OCI-LY7 (cell line): ENCODE measurements around the gene KCNB1. TPM values are rescaled to one million over a fixed set of nuclear protein-coding genes. Genes with fewer than 3 reads are reported as not detected.

ENCODE experiments used
- BruUV-seq: library from RNA; stranded (reverse); fragments of 400-500 nt; replicated peaks from 2 replicates; lab custom pipeline; 2021; lab: Mats Ljungman, UMichigan
- CTCF ChIA-PET: fragments of 300-600 bp; sonication (Branson Sonifier 250); formaldehyde crosslinking; loops from one replicate; lab custom pipeline; 2022; ENCODE audit warnings: antibody characterized with exemption; ENCODE audit not compliant: unreplicated experiment; lab: Charles Lee
- POLR2A ChIA-PET: fragments of 300-600 bp; sonication (Branson Sonifier 250); formaldehyde crosslinking; loops from one replicate; lab custom pipeline; 2022; ENCODE audit warnings: antibody characterized with exemption; lab: Charles Lee
- DNase-seq: peaks from one replicate; pipeline ENCODE4 v3.0.0-alpha.2; 2015; ENCODE audit warnings: low spot score
- H2AFZ ChIP-seq: fragments of 200-600 bp; sonication (generic), shearing (Covaris generic); 2 replicates; pipeline ENCODE4 v1.6.1; 2014; ENCODE audit warnings: mild to moderate bottlenecking, antibody characterized with exemption, low read length, moderate library complexity
- H3K27ac ChIP-seq: fragments of 200-600 bp; sonication (generic); 2 replicates; pipeline ENCODE4 v1.5.1; 2014; ENCODE audit warnings: mixed run types, low read depth, mild to moderate bottlenecking, moderate library complexity, low read length, inconsistent platforms; ENCODE audit not compliant: poor library complexity, severe bottlenecking
- H3K36me3 ChIP-seq: fragments of 200-600 bp; sonication (generic); 2 replicates; pipeline ENCODE4 v1.6.1; 2014; ENCODE audit warnings: mild to moderate bottlenecking, antibody characterized with exemption, low read length, moderate library complexity, mixed read lengths; ENCODE audit not compliant: insufficient read depth
- H3K4me1 ChIP-seq: fragments of 200-600 bp; sonication (generic); 2 replicates; pipeline ENCODE4 v1.5.1; 2014; ENCODE audit warnings: mild to moderate bottlenecking, low read length; ENCODE audit not compliant: insufficient read depth, poor library complexity, severe bottlenecking
- H3K4me2 ChIP-seq: fragments of 200-600 bp; sonication (generic); 2 replicates; pipeline ENCODE4 v1.6.1; 2014; ENCODE audit warnings: mild to moderate bottlenecking, low read length
- H3K4me3 ChIP-seq: fragments of 200-600 bp; sonication (generic); 2 replicates; pipeline ENCODE4 v1.5.1; 2014; ENCODE audit warnings: mild to moderate bottlenecking, low read depth, low read length; ENCODE audit not compliant: poor library complexity, severe bottlenecking
- H3K79me2 ChIP-seq: fragments of 200-600 bp; sonication (generic); 2 replicates; pipeline ENCODE4 v1.6.1; 2016; ENCODE audit warnings: low read depth, mild to moderate bottlenecking, low read length, moderate library complexity, mixed read lengths; ENCODE audit not compliant: insufficient read depth
- H3K9me2 ChIP-seq: fragments of 200-600 bp; sonication (generic); 2 replicates; pipeline ENCODE4 v1.6.1; 2016; ENCODE audit warnings: mild to moderate bottlenecking, low read length, mixed read lengths; ENCODE audit not compliant: insufficient read depth
- H3K9me3 ChIP-seq: fragments of 200-600 bp; sonication (generic); 2 replicates; pipeline ENCODE4 v1.6.1; 2014; ENCODE audit warnings: mild to moderate bottlenecking, mixed run types, low read length, mixed read lengths
- H4K20me1 ChIP-seq: fragments of 200-600 bp; sonication (generic); 2 replicates; pipeline ENCODE4 v1.6.1; 2014; ENCODE audit warnings: mild to moderate bottlenecking, antibody characterized with exemption, low read length, moderate library complexity, mixed read lengths; ENCODE audit not compliant: insufficient read depth
- EZH2phosphoT487 ChIP-seq: fragments of 200-600 bp; sonication (generic); IDR thresholded peaks from 2 replicates; pipeline ENCODE4 v1.6.1; 2018; ENCODE audit warnings: low read depth, borderline replicate concordance, mild to moderate bottlenecking, mixed run types, antibody characterized with exemption, low read length, moderate library complexity, mixed read lengths
- intact Hi-C: fragments of 100-400 bp; cut with micrococcal nuclease; formaldehyde crosslinking; loops from one replicate; pipeline ENCODE4 v1.10.0; 2022; ENCODE audit not compliant: unreplicated experiment
- total RNA-seq, 2 experiments: library from RNA; depleted of rRNA in 1 of 2; stranded (reverse); fragments of >200 nt in 1 of 2; shearing (Covaris generic) in 1 of 2; gene quantifications; 2 replicates each; pipeline ENCODE4 v1.2.3, GENCODE V29; 2014 to 2022
- TF ChIP-seq, protein P1 (sequence below): fragments of 200-600 bp; sonication (generic); conservative IDR thresholded peaks from 2 replicates; pipeline ENCODE4 v1.5.1; 2014; ENCODE audit warnings: mild to moderate bottlenecking, antibody characterized with exemption, low read length, moderate library complexity, mixed read lengths

The KCNB1 gene
- total RNA-seq, 2 experiments from 2014 or later: not detected

DNA sequence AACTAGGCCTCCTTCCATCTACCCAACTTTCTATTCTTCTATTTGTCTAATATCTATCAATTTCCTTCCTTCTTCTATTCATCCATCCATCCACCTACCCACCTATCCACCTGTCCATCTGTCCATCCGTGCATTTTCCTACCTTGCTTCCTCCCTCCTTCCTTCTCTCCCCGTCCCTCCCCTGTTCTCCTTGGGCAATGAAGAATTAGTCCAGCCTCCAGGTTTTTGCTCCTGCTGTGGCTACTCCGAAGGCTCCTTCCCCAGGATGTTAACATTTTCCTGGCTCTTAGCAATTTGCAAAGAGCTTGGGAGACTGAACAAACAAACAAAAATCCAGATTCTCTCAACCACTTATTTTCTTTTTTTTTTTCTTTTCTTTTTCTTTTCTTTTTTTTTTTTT, 81.6 kb downstream of the KCNB1 start:
- TF ChIP-seq EZH2phosphoT487: no peak
- TF ChIP-seq, protein P1, sequence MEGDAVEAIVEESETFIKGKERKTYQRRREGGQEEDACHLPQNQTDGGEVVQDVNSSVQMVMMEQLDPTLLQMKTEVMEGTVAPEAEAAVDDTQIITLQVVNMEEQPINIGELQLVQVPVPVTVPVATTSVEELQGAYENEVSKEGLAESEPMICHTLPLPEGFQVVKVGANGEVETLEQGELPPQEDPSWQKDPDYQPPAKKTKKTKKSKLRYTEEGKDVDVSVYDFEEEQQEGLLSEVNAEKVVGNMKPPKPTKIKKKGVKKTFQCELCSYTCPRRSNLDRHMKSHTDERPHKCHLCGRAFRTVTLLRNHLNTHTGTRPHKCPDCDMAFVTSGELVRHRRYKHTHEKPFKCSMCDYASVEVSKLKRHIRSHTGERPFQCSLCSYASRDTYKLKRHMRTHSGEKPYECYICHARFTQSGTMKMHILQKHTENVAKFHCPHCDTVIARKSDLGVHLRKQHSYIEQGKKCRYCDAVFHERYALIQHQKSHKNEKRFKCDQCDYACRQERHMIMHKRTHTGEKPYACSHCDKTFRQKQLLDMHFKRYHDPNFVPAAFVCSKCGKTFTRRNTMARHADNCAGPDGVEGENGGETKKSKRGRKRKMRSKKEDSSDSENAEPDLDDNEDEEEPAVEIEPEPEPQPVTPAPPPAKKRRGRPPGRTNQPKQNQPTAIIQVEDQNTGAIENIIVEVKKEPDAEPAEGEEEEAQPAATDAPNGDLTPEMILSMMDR: no peak
- CTCF ChIA-PET: no interaction called here

DNA sequence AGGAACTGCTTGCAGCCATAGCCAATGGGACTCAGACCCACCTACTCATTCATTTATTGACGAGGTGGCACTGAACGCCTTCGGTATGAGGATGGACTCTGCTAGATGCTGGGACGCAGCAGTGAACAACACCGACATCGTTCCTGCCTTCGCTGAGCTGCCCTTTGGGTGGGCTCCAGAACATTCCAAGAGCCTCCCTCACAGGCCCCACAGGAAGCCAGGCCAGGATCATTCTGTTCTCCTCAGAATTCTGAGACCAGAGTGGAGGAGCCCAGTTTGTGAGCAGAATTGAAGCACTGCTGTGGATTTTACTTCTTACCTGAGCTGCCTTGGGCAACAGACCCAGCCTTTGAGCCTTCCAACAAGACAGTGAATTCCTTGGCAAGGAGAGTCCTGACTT, 82.1 kb downstream of the KCNB1 start:
- Histone ChIP-seq H3K36me3 (no peaks in the 10 kb centered on the region), H3K9me3 (no peaks in the 10 kb centered on the region), H2AFZ (no peak overlapping the region), H4K20me1 (no peaks in the 10 kb centered on the region), H3K79me2 (no peaks in the 10 kb centered on the region), H3K4me2 (no peak overlapping the region), H3K4me3 (no peak overlapping the region), H3K4me1 (no peaks in the 10 kb centered on the region), H3K27ac (no peak overlapping the region), H3K9me2 (no peaks in the 10 kb centered on the region)
- no TSS peak for BruUV-seq
- no peak for DNase-seq
- TF ChIP-seq, protein P1: no peak
- no peak for TF ChIP-seq EZH2phosphoT487
- intact Hi-C loops: no loop called here
- ChIA-PET POLR2A (no interaction called here), CTCF (no interaction called here)

More for the DNA sequence above, 81.6 kb downstream of the KCNB1 start:
- Histone ChIP-seq H2AFZ (no peak overlapping the region), H4K20me1 (no peaks in the 10 kb centered on the region), H3K79me2 (no peaks in the 10 kb centered on the region), H3K27ac (no peak overlapping the region), H3K9me3 (no peaks in the 10 kb centered on the region), H3K4me1 (no peaks in the 10 kb centered on the region), H3K9me2 (no peaks in the 10 kb centered on the region), H3K36me3 (no peaks in the 10 kb centered on the region), H3K4me3 (no peak overlapping the region), H3K4me2 (no peak overlapping the region)
- intact Hi-C loops: no loop called here
- BruUV-seq: no TSS peak
- POLR2A ChIA-PET: no interaction called here
- DNase-seq: no peak

DNA sequence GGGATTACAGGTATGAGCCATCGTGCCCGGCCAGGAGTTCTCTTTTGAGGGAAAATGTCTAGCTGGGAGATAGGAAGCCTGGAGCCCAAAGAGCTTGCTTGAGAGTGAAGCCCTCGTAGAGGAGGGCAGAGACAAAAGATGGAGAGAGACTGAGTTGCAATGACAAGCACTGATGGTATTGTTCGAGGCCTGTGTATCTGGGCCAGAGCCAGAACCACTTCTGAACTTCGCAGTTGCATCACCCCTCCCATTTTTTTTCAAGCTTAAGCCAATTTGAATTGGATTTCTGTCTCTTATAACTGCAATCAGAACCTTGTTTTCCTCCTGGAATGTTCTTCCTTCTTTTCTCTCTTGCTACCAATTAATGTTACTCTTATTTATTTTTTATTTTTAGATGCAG, 83.1 kb downstream of the KCNB1 start:
- no peaks in the 10 kb centered on the region for H3K4me1 ChIP-seq
- CTCF ChIA-PET: no interaction called here
- no peak overlapping the region for H3K4me2 ChIP-seq
- POLR2A ChIA-PET: interaction anchor here (0.6 to 0.7 kb wide), 2 partner anchors 9 to 18 kb away, joined by 4 to 9 read pairs; no protein-coding TSS in a partner anchor
- no peak overlapping the region for H3K27ac ChIP-seq
- no peak overlapping the region for H2AFZ ChIP-seq
- no TSS peak for BruUV-seq
- H3K36me3 ChIP-seq: no peaks in the 10 kb centered on the region
- intact Hi-C loops: no loop called here
- no peaks in the 10 kb centered on the region for H4K20me1 ChIP-seq
- H3K79me2 ChIP-seq: no peaks in the 10 kb centered on the region
- no peak for TF ChIP-seq EZH2phosphoT487
- TF ChIP-seq, protein P1: no peak
- no peaks in the 10 kb centered on the region for H3K9me3 ChIP-seq
- DNase-seq: no peak
- no peak overlapping the region for H3K4me3 ChIP-seq
- H3K9me2 ChIP-seq: no peaks in the 10 kb centered on the region
